GM18499 (cell line): ENCODE measurements around the gene VEZF1.

Experiments used
- ATAC-seq: cut with Tn5 transposase; IDR thresholded peaks from one replicate; pipeline ENCODE4 v1.9.1; 2021; ENCODE audit warnings: moderate number of reproducible peaks; ENCODE audit not compliant: insufficient read depth, unreplicated experiment

The VEZF1 gene

DNA sequence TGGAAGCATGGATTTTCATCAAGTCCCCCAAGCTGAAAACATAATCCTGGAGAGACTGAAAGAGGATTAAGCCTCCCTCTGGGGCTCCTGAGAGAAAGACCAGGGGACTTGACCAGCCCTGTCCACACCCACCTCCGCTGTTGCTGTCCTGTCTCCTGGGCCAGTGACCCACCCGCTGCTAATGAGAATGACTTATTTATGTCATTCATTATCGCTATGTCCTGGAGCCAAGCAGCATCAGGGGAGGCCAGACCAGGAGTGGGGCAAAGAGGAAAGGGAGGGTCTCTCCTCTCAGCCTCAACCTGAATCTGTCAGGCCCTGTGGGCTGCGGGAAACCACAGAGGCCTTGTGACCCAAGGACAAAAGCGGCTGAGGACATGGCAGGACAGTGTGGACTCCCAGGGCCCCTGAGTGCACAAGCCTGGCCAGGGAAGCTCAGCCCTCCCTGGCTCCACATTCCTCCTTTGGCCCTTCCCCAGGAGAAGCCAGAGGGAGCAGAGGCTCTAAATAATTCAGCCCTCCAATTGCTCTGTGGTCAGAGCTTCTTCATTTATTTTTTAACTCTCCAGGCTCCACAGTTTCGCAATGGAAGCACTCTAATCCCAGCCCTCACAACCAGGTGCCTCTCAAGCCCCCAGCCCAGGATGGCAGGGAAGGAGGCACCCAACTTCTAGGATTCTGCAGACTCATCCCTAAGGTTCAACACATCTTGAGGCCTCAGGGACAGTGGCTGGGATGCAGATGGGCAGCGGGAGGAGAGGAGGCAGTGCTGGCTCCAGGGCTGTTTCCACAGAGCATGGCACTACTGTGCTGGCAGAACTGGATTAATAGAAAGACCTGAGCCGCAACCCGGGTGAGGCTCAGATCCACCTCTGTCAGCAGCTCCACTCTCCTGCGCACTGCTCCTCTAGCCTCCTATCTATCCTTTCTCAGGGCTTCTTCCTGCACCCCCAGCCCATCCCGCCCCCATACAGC lies 51.9 kb downstream of the VEZF1 start:
- no peak for ATAC-seq

DNA sequence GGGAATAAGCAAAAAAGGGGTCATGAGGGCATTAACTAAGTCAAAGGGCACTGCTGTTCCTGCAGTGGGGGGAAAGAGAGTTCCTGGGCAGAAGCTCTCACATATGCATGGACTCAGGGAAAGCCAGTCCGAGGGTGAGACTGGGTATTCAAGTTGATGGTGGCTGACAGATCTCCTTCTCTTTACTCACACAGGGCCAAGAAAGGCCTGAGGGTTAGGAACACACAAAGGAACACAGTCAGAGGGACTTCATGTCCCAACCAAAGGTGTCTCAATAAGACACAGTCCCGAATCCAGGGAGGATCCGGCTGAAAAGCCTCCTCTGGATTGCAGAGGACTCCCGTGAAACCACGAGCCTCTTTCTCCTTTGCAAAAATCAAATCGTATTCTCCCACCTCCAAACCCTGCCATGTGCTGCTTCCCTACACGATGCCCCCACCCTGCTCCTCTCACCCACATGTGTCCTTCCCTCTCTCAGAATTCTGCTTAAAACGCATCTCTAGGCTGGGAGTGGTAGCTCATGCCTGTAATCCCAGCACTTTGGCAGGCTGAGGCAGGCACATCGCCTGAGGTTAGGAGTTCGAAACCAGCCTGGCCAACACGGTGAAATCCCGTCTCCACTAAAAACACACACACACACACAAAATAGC lies 56.4 kb downstream of the VEZF1 start:
- no peak for ATAC-seq

DNA sequence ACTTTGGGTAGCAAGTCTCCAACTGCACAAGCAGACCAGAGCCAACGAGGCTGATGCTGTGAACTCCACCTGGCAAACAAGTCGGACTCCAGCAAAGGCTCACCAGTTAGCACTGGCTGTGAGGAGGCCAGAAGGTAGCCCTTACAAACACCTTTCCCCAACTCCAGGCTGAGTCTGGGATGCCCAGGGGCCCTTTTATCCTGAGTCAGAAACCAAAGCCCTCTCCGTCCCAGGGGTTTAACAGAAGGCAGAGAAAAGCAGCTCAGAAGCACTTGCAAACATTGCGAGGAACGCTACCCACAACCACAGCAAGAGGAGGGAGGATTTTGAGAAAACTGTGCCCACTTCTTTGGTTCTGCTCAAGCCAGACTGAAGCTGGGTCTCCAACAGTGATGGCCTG lies 57.8 kb downstream of the VEZF1 start:
- no peak for ATAC-seq

DNA sequence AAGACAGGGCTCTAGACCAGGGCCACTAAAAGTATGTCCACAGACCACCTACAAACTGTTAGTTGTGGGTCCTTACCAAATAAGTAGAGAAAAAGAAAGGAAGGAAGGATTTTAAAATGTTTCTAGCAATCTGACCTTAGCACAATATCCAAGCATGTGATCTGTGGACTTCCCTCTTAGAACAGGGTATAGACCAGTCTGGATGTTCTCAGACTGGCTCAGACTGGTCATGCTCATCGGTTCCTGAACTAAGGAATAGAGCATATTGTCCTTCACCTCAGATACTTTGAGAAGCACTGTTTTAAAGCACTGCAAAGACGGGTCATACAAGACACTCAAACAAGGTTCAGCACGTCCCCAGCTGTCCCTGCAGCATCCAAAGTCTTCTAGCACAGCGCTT lies 58.7 kb downstream of the VEZF1 start:
- ATAC-seq, result no peak

DNA sequence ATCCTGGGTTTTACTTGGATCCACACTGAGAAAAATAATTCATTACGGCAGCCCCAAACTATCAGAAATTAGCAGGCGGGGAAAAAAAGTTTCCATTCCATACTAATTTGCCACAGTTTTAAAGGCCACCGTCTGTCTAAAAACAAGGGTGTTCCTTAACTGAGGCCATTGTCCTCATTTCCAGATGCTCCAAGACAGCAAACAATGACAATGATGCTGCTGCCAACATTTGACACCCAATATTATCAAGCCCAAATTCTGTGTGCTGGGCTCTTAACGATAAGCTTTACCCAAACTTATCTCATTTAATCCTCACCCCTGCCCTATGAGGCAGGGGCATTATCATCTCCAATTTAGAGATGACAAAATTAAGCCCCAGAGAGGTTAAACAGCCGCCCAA lies 59.1 kb downstream of the VEZF1 start:
- no peak for ATAC-seq

DNA sequence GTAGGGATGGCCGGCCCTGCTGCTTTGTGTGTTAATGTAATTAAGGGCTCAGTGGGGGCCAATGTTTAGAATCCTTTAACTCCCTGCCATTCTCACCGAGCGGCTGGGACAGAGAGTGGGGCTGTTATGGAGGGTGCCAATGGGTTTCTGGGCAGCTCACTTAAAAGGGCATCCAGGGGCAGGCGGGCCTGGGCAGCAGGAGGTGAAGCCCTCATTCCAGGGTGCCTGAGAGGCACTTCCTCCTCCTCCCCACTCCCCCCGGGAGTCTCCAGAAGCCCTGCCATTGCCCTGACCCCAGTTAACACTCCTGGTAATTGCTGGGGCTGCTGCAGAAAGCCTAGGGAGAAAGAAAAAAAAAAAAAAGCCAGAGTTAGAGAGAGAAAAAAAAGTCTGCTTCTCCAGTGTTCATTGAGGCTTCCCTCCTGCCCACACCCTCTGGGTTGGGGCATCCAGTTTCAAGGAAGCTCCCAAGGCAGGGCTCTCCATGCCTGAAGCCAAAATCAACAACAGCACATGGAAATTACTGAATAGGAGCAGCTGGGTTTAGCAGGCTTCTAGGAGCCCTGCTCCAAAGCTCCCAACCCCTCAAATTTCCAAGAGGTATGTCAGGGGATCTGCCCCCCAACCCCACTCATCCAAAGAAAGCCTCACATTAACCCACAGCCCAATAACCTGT lies 60.9 kb downstream of the VEZF1 start:
- ATAC-seq, result no peak

DNA sequence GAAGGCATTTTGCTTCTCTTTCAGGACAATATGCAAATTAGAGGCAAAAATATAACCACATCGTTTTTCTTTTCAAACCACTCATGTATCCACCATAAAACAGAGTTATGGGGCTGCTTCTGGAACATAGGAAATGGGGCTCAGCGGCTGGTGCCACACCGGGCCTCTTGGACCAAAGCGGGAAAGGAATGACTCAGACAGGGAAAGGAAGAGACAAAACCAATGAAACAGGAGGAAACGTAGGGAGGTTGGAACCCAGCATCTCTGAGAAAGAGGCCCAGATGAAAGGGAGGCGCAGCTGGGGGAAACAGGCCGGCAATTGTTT lies 61.4 kb downstream of the VEZF1 start:
- no peak for ATAC-seq

DNA sequence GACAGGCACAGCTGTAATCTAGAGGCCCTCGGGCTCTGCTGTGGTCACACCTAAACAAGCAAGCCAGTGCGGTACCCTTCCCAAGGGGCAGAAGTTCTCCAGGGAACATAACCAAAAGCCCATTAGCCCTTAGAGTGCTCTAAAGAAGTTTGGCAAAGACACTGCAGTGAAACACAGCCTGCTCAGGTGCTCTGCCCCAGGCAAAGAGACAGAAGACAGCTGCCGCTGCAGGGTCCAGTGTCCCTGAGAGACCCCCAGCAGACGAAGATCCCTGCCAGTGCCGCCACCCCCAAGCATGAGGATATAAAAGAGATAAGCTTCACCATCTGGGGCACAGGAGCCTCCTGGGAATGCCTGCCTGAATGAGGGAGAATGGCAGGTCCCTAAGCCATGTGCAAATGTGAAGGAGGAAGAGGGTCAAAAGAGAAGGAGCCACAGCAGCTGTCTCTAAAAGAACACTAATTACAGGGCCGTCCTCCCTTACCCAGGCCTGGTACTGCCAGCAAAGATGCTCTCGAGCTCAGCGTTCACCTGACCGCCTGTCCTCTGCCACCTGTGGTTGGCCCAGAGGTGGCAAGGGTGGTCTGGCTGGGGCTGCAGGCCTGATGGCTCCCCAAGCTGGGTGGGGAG lies 62.6 kb downstream of the VEZF1 start:
- no peak for ATAC-seq

DNA sequence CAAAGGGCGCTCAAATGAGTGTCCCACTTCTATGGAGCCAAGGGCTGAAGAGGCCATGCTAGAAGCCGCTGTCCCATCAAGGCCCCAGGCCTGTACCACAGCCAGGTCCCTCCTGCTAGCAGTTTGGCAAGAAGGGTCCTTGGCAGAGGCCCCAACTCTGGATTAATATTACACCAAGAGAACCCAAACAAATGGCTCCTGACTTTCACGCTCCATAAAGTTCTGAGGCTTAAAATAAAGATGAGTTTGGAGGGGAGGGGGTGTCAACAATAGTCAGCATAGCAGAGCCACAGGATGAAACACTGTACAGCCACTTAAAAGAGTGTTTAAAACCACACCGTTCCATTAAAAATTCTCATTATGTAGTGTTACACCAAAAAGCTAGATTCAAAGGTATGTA lies 63.4 kb downstream of the VEZF1 start:
- ATAC-seq, result no peak
